Nephron (organoid): ENCODE measurements around the gene SLC40A1.

Experiments
- H3K27ac Mint-ChIP-seq, 3 experiments: 2 replicates each; pipeline ENCODE4 v1.8.0; 2020; ENCODE audit warnings: mixed read lengths in 3 of 3, mild to moderate bottlenecking in 2 of 3, moderate library complexity in 1 of 3
- H3K27me3 Mint-ChIP-seq: 2 replicates; pipeline ENCODE4 v1.8.0; 2021; ENCODE audit warnings: low read depth, mild to moderate bottlenecking, moderate library complexity, mixed read lengths
- H3K36me3 Mint-ChIP-seq: 2 replicates; pipeline ENCODE4 v1.8.0; 2020; ENCODE audit warnings: low read depth, mixed read lengths
- H3K4me1 Mint-ChIP-seq: 2 replicates; pipeline ENCODE4 v1.8.0; 2020; ENCODE audit warnings: mixed read lengths
- H3K4me3 Mint-ChIP-seq, 3 experiments: 2 replicates each; pipeline ENCODE4 v1.8.0; 2020; ENCODE audit warnings: mild to moderate bottlenecking in 3 of 3, mixed read lengths in 3 of 3, moderate library complexity in 2 of 3
- H3K9me3 Mint-ChIP-seq: 2 replicates; pipeline ENCODE4 v1.8.0; 2020; ENCODE audit warnings: mixed read lengths
- CTCF ChIP-seq, 3 experiments: fragments of 200-600 bp; sonication (generic); IDR thresholded peaks; one replicate each; pipeline ENCODE4 v1.5.0; 2021; ENCODE audit warnings: antibody characterized with exemption in 3 of 3; ENCODE audit not compliant: unreplicated experiment in 3 of 3

The SLC40A1 gene

GRCh38 chr2:189584686-189585085, 4.1 kb upstream of the SLC40A1 start:
- peak overlapping the region in 1 of 3 experiments; percentile 46 for H3K27ac Mint-ChIP-seq

GRCh38 chr2:189583227-189584198, 2.9 kb upstream of the SLC40A1 start:
- H3K36me3 Mint-ChIP-seq: no peaks in the 10 kb centered on the region
- TF ChIP-seq CTCF (IDR thresholded peaks at IDR 0.05; ENCODE audit: unreplicated experiment in 3 of 3): no peak
- H3K4me1 Mint-ChIP-seq: peaks cover 17% of the 10 kb centered on the region
- no peaks in the 10 kb centered on the region for H3K9me3 Mint-ChIP-seq
- H3K27ac Mint-ChIP-seq: no peak overlapping the region
- H3K27me3 Mint-ChIP-seq: peaks cover 26% of the 10 kb centered on the region
- peak overlapping the region; percentile 10 to 40 (median 17) for H3K4me3 Mint-ChIP-seq

More at GRCh38 chr2:189584686-189585085, 4.1 kb upstream of the SLC40A1 start:
- no peaks in the 10 kb centered on the region for H3K36me3 Mint-ChIP-seq
- H3K27me3 Mint-ChIP-seq: peaks cover 26% of the 10 kb centered on the region
- H3K4me3 Mint-ChIP-seq: peak overlapping the region in 1 of 3 experiments; percentile 42
- no peak for TF ChIP-seq CTCF (IDR thresholded peaks at IDR 0.05; ENCODE audit: unreplicated experiment in 3 of 3)
- peaks cover 6% of the 10 kb centered on the region for H3K4me1 Mint-ChIP-seq
- no peaks in the 10 kb centered on the region for H3K9me3 Mint-ChIP-seq

GRCh38 chr2:189582809-189583192, 2.2 kb upstream of the SLC40A1 start:
- no peak overlapping the region for H3K27ac Mint-ChIP-seq
- H3K4me1 Mint-ChIP-seq: peaks cover 24% of the 10 kb centered on the region
- H3K36me3 Mint-ChIP-seq: peaks cover 4% of the 10 kb centered on the region
- H3K9me3 Mint-ChIP-seq: no peaks in the 10 kb centered on the region
- peak overlapping the region; percentile 53 to 78 (median 61) for H3K4me3 Mint-ChIP-seq
- TF ChIP-seq CTCF (IDR thresholded peaks at IDR 0.05; ENCODE audit: unreplicated experiment in 3 of 3): no peak
- peaks cover 26% of the 10 kb centered on the region for H3K27me3 Mint-ChIP-seq

- no peaks in the 10 kb centered on the region for H3K9me3 Mint-ChIP-seq
- peaks cover 5% of the 10 kb centered on the region for H3K36me3 Mint-ChIP-seq
- no peak for TF ChIP-seq CTCF (IDR thresholded peaks at IDR 0.05; ENCODE audit: unreplicated experiment in 3 of 3)
- peak overlapping the region; percentile 67 to 84 (median 82) for H3K27ac Mint-ChIP-seq
- H3K27me3 Mint-ChIP-seq: peaks cover 26% of the 10 kb centered on the region
- peaks cover 28% of the 10 kb centered on the region for H3K4me1 Mint-ChIP-seq
- H3K4me3 Mint-ChIP-seq: peak overlapping the region; percentile 85 to 87 (median 86)
Observed at GRCh38 chr2:189582140-189582808, 1.7 kb upstream of the SLC40A1 start.

- peak overlapping the region; percentile 85 to 87 (median 86) for H3K4me3 Mint-ChIP-seq
- peaks cover 35% of the 10 kb centered on the region for H3K4me1 Mint-ChIP-seq
- H3K27ac Mint-ChIP-seq: peak overlapping the region; percentile 67 to 84 (median 82)
- no peaks in the 10 kb centered on the region for H3K9me3 Mint-ChIP-seq
- no peak for TF ChIP-seq CTCF (IDR thresholded peaks at IDR 0.05; ENCODE audit: unreplicated experiment in 3 of 3)
- H3K36me3 Mint-ChIP-seq: peaks cover 10% of the 10 kb centered on the region
- H3K27me3 Mint-ChIP-seq: peaks cover 26% of the 10 kb centered on the region
Observed at GRCh38 chr2:189581354-189582139, 961 bp upstream of the SLC40A1 start.
